HG02970 (cell line): ENCODE measurements around the gene GAR1.
"Not testable (repeated sequence)": the region's sequence is repeated elsewhere in the genome, so short reads cannot be mapped to it uniquely, and the experiment has no call there.

Experiments
- ATAC-seq: cut with Tn5 transposase; IDR thresholded peaks from one replicate; pipeline ENCODE4 v1.9.1; 2021; ENCODE audit warnings: mild to moderate bottlenecking, moderate library complexity, moderate number of reproducible peaks; ENCODE audit not compliant: unreplicated experiment, low FRiP score

GAR1 gene

DNA sequence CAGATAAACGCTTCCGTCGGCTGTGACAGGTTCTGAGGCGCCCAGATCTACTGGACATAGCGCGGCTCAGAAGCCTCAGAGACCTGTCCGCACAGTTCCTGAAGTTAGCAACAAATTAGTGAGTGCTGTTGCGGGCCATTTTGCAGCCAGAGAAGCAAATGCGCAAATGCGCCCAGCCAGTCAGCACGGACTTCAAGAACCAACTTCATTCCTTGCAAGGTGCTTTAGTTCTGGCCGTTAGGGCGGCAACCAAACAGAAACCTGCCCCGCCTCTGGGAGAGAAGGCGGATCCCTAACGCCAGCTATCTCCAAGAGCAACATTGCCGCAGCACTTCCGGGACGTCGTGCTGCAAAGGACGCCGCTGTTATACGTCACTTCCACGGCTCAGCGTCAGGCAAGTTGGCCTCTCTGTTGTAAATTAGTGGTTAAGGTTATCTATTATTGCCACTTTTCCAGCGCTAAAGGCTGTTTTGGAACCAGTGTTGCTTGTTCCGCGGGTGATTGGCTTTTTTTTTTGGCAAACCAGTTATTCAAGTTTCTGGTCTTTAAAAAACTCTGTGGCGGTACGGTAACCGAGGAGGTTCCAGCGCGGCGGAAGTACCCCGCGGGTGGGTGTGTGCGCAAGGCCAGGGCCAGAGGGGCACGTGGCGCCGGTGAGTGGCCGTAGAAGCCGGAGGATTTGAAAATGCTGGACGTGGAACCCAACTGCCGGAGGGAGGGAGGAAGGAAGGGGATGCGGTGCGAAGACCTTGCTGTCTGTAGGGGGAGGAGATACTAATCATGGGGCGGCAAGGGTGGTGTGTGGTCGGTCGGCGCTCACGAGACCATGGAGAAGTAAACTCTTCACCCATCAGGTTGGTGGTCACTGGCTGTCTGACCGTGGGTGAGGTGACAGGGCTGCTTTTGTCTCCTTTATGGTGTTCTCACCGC is at the start of gene GAR1:
GAR1 (plus strand) TSS at position 612 of the 931 bp plus-strand sequence. CDS start 403 bp downstream, outside the sequence.
- peak; percentile 99 for ATAC-seq

DNA sequence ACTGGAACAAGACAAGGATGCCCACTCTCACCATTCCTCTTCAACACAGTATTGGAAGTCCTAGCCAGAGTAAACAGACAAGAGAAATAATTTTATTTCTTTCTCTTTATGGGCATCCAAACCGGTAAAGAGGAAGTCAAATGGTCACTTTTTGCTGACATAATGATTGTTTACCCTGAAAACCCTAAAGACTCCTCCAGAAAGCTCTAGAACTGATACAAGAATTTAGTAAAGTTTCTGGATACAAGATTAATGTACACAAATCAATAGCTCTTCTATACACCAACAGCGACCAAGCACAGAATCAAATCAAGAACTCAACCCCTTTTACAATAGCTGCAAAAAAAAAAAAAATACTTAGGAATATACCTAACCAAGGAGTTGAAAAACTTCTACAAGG is 33.5 kb upstream of the GAR1 start:
- ATAC-seq, result not testable (repeated sequence)

DNA sequence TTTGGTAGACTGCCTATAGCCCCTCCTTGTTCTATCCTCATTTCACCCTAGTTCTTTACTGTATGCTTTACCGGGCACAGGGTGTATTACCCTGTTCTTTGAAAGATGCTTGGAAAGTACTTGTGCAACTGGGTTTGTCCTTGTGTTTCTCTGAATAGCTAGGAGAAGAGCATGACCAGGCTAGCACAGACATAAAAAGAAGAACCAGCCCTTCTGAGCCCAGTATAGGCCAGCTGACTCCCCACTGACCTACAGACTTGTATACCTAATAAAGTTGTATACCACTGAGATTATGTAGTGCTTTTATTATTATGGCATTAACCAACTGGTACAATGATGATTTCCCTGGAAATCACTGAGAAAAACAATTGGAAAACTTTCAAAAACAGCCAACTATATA is 28.7 kb upstream of the GAR1 start:
- no peak for ATAC-seq

DNA sequence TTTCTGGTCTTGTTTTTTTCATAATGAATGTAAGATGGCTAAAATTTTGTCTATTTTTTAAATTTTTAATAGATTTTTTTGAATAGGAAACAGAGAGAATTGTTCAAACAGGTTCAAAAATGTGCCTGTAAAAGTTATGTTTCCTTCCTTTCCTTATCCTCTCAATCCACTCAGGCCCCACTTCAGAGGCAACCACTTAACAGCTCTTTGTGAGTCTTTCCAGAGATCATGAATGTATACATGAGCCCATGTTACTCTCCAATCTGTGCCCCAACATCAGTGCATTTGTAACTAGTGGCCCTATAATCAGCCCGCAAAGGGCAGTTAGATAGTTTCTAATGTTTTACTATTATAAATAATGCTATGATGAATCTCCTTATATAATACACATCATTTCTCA is 27.8 kb upstream of the GAR1 start:
- ATAC-seq, result no peak

DNA sequence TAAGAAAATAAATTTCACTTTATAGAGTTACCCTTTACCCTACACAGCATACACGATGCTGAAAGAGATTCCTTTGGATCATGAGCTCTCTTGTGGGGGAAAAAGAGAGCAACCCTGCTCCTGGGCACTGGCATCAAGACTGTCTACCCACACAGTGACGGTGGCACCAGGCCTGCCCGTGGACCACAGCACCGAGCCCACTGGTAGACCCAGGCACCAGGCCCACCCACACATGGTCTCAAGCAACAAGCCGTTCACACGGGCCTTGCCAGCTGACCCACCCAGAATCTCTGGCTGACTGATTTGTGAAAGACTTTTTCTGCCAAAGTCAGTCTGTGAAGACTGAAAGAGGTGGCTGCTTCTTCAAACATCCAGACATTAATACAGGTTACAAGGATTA is 20.5 kb upstream of the GAR1 start:
- ATAC-seq, result no peak

DNA sequence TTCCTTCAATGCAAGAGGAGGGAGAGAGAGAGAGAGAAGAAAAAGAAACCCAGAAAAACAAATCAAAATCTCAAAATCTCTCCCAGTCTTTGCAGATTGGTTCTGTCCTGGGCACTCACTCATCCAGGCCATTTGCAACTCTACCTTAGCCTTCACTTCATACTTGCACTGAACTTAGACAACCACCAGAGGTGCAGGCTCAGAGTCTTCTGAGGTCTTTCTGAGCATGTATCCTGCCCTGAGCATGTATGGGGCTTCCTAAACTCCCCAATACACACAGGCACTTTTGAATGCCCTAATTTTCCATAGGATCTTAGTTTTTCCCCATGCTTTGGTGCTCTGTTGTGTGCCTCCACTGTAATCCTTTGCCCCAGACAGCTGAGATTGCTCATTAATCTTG is 16.7 kb upstream of the GAR1 start:
- no peak for ATAC-seq

DNA sequence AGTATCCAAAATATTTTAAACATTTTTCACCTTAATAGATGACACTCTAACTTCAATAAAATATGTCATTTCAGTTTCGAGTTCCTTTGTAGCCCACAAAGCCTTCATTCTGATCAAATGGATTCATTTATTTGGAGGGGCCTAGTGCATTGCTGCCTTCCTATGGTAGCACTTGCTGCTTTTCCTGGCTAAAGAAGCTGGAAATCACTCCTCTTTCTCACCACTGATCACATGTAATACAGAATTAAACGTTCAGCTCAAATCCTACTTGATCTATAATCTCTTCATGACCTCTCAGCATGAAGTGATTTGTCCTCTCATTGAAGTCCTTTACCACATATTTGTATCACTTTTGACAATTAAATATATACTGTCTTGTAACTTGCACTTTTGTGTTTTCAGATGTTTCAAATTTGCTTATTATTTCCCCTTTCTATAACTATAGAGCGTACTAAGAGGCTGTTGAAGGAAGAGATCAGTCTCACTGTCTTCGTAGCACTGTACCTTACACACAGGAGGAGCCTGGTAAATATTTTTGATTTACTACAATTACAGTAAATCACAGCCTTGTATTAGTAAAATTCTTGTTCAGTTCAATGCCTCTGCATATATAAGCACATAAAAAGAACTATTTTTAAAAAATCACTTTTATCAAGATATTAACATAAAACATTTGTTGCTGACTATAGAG is 14.3 kb upstream of the GAR1 start:
- no peak for ATAC-seq

DNA sequence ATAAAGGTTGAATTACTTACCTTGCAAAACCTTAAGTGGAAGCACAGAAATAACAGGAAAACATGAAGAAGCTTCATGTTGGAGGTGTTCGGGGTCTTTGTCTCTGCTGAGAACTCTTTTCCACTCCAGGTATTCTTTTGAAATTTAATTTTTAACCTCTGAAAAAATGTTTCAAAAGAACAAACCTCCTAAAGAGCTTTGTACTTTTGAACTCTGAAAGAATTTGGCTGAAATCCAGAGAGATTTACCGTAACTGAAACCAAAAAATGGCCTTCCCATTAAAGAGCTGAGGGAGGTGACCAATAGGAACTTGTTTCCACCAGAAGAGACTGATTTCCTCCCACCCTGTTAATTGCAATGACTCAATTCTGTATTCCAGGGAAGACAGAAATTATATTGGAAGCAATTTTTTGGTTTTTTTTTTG is 13.7 kb upstream of the GAR1 start, which contains the start of gene CFI:
CFI (minus strand) TSS at position 105 of the 425 bp plus-strand sequence; CDS start at position 77, 28 bp downstream.
- ATAC-seq, result no peak

DNA sequence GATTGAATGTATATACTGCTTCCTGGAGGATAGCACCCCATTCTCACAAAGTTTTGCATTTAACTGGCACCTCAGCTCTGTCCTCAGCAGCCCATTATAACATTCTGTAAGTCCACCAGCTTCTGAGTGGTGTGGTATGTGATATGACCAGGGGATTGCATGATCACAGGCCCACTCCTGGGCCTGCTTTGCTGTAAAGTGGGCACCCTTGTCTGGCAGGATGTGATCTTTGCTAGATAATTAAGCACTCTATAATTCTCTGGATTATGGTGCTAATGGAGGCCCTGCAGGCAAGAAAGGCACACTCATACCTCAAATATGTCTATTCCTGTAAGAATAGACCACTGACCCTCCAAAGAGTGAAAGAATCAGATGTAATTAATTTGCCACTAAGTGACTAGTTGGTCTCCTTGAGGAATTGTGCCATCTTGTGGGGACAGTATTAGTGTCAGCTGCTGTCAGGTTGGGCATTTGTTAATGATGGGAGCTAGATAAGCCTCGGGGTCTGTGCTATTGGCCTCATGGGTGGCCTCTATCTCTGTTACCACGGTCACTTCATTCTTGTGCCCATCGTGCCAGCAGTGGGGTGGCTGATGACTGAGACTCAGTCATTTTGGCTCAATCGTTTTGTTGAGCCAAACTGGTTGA is 11.5 kb upstream of the GAR1 start:
- no peak for ATAC-seq

DNA sequence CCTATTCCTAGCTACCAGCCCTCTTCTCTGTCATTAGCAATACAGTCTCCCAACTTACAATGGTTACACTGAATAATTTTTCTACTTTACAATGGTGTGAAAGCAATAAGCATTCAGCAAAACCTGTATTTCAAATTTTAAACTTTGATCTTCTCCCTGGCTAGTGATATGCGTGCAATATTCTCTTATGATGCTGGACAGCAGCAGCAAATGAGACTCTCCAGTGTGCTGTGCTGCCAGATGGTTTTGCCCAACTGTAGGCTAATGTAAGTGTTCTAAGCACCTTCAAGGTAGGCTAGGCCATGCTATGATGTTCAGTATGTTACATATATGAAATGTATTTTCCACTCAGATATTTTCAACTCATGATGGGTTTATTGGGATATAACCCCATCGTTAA is 5.9 kb upstream of the GAR1 start:
- ATAC-seq, result no peak

DNA sequence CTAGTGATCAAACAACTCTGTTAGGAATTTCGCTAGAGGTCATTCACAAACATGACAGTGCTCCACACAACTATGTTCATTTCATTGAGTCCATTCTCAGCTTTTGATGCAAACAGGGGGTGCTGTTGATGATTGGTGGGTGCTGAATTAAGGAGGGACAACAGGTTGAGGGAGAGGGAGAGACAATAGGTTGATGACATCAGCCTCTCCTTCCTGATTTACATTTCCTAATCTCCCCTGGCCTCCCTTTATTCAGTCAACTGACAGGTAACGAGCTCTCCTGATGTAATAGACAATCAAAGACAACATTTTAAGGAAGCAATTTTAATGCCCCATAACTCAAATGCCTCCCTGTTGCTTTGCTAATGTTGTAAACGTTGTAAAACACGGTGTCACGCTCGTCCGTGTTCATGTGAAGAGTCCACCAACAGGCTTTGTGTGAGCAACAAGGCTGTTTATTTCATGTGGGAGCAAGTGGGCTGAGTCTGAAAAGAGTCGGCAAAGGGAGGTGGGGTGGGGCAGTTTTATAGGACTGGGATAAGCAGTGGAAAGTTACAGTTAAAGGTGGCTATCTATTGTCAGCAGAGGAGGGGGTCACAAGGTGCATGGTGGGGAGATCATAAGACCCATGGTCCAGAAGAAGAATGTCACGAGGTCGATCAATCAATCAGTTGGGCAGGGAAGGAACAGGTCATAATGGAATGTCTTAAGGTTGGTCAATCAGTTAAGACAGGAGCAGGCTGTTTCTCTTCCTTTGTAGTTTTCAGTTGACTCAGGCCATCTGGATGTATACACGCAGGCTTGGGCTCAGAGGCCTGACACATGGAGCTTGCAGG is 4.8 kb upstream of the GAR1 start:
- no peak for ATAC-seq

DNA sequence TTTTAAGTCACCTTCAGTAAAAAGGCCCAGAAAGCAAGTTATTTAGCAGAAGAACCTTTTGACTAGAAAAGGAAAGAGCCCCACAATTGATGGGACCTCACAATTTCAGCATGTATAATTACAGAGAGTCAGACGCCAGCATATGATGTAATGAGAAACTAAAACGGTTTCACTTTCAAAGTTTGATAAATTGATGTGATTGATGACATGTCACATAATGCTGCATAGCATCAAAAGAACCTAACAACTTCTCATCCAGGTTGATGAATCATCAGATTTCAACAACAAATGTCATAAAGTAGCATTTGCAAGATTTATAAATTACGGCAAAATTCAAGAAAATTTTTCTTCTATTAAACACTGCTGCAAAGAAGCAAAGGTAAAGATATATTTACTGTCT is 3.9 kb upstream of the GAR1 start:
- ATAC-seq, result no peak

DNA sequence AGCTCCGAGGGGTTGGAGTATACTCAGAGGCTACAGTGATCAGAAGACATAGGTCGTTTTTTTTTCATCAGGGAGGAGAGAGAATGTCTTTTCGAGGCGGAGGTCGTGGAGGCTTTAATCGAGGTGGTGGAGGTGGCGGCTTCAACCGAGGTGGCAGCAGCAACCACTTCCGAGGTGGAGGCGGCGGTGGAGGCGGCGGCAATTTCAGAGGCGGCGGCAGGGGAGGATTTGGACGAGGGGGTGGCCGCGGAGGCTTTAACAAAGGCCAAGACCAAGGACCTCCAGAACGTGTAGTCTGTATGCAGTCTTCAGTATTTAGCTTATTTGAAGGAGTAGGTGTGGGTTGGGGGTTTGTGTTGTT is 500 bp downstream of the GAR1 start:
- ATAC-seq, result no peak

DNA sequence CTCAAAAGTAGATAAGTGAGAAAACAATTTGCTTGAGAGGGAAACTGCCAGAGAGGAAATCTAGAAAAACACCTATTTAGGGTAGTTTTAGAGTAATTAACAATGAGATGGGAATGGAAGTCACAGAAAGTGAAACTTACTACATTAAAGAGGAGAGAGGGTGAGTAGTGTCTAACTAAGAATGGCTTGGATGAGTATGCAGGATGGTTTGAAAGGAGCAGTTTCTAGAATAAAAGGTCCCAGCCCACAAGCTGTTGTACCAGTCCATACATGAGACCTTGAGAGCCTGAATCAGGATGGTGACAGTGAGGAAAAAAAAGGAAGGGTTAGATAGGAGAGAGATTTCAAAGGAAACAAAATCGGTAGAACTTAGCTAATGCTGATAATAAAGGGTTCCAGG is 1.3 kb downstream of the GAR1 start:
- ATAC-seq, result no peak

DNA sequence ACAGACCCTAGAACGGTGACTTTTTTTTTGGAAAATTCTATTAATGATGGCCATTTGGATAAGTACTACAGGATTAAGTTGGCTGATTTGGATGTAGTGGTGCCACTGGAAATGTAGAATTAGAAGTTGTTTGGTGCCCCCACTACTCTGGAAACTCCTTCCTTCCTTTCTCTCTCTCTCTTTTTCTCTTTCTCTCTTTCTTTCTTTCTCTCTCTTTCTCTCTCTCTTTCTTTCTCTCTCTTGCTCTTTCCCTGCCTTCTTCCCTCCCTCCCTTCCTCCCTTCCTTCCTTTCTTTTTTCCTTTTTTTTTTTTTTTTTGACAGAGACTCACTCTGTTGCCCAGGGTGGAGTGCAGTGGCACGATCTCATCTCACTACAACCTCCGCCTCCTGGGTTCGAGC is 2.7 kb downstream of the GAR1 start:
- no peak for ATAC-seq

DNA sequence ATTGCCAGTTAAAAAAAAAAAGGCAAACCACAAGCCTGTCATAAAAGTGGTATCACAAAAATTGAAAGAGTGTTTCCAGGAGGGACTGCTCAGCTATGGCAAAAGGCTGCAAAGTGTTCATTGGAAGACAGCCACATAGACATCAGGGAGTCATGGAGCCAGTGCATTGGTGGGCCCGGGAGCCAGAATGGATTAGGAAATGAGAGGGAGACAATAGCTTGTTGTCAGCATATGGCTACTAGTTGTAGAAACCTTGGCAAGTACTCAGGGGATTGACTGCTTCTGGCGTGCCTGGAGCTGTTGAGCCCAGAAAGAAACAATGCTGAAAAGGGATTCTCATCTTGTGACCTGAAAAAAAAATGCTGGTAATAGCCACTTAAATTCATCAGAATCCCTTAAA is 5.0 kb downstream of the GAR1 start:
- ATAC-seq, result no peak

DNA sequence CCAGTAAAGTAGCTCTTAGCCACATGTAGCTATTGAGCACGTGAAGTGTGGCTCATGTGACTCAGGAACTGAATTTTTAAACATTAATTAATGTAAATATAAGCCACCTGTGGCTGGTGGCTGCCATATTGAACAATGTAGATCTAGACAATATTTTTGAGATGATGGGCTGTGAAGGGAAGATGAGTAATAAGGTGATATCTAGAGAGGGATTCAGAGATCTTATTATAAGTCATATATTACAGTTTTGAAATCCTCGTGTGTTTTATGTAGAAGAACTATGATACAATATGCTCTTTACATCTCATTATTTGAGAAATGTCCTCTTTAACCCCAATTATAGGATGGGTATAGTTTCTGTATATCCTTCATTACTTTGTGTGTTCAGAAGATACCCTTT is 5.6 kb downstream of the GAR1 start:
- ATAC-seq, result no peak

DNA sequence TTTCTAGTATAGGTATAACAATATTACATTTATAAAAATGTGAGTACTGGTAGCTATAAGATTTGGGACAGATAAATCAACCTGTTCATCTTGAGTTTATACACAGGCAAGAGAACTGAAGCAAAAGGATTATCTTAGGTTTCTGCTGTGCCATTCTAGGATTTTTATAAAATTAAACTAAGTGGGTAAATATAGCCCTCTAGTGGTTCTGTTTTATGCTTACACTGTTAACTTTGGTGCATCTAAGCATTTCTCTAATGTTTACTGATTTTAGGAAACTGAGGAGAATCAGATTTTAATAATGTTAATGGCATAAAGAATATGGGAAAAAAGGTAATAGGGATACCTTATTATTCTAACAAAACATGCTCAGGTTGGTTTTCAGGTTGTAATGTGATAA is 11.2 kb downstream of the GAR1 start:
- no peak for ATAC-seq

DNA sequence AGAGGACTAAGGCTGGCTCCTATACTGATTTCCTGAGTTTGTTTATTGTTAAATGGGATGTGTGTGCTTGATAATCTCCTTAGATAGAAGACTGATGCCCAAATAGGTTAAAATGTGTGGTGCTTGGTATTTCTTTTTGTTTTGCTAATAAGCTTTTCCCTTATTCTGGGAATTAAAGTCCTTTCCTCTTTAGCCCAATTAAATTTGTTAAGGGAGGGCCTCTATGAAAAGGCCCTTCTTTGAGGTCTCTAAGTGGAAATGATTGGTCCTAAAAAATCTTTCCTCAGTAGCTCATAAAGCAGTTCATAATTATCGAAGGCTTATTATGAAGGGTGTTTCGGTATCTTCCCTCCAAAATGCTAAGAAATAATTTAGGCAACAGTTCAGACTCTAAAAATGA is 12.1 kb downstream of the GAR1 start, which contains the start of gene RRH:
RRH (plus strand) TSS at position 301 of the 400 bp plus-strand sequence; CDS start at position 357, 56 bp downstream.
- ATAC-seq, result no peak

DNA sequence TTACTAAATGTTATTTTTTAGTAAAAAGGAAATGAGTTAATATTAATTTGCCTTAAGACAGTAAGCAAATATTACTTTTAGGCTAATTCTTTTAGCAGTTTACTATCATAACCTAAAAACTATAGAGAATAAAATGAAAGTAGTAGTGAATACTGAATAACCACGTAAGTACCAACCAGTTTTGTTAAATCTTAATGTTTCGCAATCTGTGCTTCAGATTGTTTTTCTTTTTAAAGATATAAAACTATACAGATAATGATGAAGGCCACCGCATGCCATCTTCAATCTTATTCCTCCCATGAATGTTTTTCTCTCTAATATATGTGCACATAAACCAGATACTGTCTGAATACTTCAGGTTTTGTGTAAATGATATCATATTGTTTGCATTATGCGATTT is 18.2 kb downstream of the GAR1 start:
- no peak for ATAC-seq
